NB4 (cell line): ENCODE measurements around the gene SLCO3A1.

ENCODE experiments used
- CTCF ChIP-seq: IDR thresholded peaks from one replicate; pipeline ENCODE4 v1.5.1; 2012; ENCODE audit warnings: low read depth, low read length
- POLR2A ChIP-seq: IDR thresholded peaks from 2 replicates; pipeline ENCODE4 v1.6.1; 2011; ENCODE audit warnings: mild to moderate bottlenecking; ENCODE audit not compliant: insufficient read length; ENCODE audit errors: extremely low read depth

- no peak for TF ChIP-seq CTCF
- no peak for TF ChIP-seq POLR2A
Measured at GRCh38 chr15:92012881-92013280, 159.4 kb downstream of the SLCO3A1 start.
